T-cell (primary cell): Measurements from ENCODE around the gene SLC38A4. TPM values are rescaled to one million over a fixed set of nuclear protein-coding genes. Genes with fewer than 3 reads are reported as not detected.

Experiments used
- ATAC-seq, 4 experiments: fragments of 200-7000 bp in 3 of 4; fragments of 150-1000 bp in 1 of 4; cut with Tn5 transposase; replicated peaks in 1 of 4; 1 replicate in 3 of 4; 2 replicates in 1 of 4; pipeline ENCODE4 v1.10.0; 2021; ENCODE audit warnings: moderate library complexity in 3 of 4, mild to moderate bottlenecking in 2 of 4, moderate number of reproducible peaks in 1 of 4
- CTCF ChIA-PET, 2 donors: fragments of 300-600 bp; sonication (Branson Sonifier 250); formaldehyde crosslinking; loops; one replicate each; lab custom pipeline; 2022; ENCODE audit warnings: antibody characterized with exemption in 2 of 2; lab: Charles Lee
- POLR2A ChIA-PET, 2 donors: fragments of 300-600 bp; sonication (Branson Sonifier 250); formaldehyde crosslinking; loops; one replicate each; lab custom pipeline; 2022; ENCODE audit warnings: antibody characterized with exemption in 2 of 2; lab: Charles Lee
- DNase-seq, 35 experiments: peaks; one replicate each; pipeline versions ENCODE4 v3.0.0 to v3.0.0-alpha.2; 2013 to 2023
- H3K27ac ChIP-seq: one replicate; pipeline ENCODE4 v1.5.1; 2013; ENCODE audit warnings: low read length
- H3K27me3 ChIP-seq, 2 experiments: replicated peaks in 1 of 2; 1 replicate in 1 of 2; 2 replicates in 1 of 2; pipeline versions ENCODE4 v1.6.1 to v1.7.0; 2013; ENCODE audit warnings: low read length in 1 of 2, mixed read lengths in 1 of 2; ENCODE audit not compliant: control insufficient read depth in 2 of 2, insufficient read depth in 2 of 2; ENCODE audit errors: extremely low read depth in 1 of 2
- H3K36me3 ChIP-seq, 2 donors: 1 replicate in 1 of 2; 2 replicates in 1 of 2; pipeline versions ENCODE4 v1.6.1 to v1.7.0; 2013; ENCODE audit warnings: low read length in 1 of 2; ENCODE audit not compliant: control insufficient read depth in 2 of 2, insufficient read depth in 1 of 2; ENCODE audit errors: extremely low read depth in 1 of 2
- H3K4me1 ChIP-seq, 2 experiments: 1 replicate in 1 of 2; 2 replicates in 1 of 2; pipeline versions ENCODE4 v1.6.1 to v1.7.0; 2013; ENCODE audit warnings: low read length in 2 of 2, mixed read lengths in 1 of 2; ENCODE audit not compliant: insufficient read depth in 2 of 2, control insufficient read depth in 1 of 2; ENCODE audit errors: extremely low read depth in 1 of 2
- H3K4me3 ChIP-seq, 2 donors: 1 replicate in 1 of 2; 2 replicates in 1 of 2; pipeline versions ENCODE4 v1.5.1 to v1.7.0; 2013; ENCODE audit warnings: mild to moderate bottlenecking in 2 of 2, low read length in 1 of 2, moderate library complexity in 1 of 2; ENCODE audit not compliant: control insufficient read depth in 1 of 2; ENCODE audit errors: extremely low read depth in 1 of 2
- H3K9me3 ChIP-seq: 2 replicates; pipeline ENCODE4 v1.7.0; 2013
- H3K27ac Mint-ChIP-seq, 2 donors: one replicate each; pipeline ENCODE4 v1.8.0; 2020 to 2021; ENCODE audit warnings: mild to moderate bottlenecking in 2 of 2, mixed read lengths in 2 of 2
- H3K27me3 Mint-ChIP-seq, 2 donors: one replicate each; pipeline ENCODE4 v1.8.0; 2021 to 2022; ENCODE audit warnings: mixed read lengths in 2 of 2
- H3K36me3 Mint-ChIP-seq: one replicate; pipeline ENCODE4 v1.8.0; 2021; ENCODE audit warnings: mixed read lengths
- H3K4me1 Mint-ChIP-seq, 3 donors: one replicate each; pipeline ENCODE4 v1.8.0; 2020 to 2022; ENCODE audit warnings: mixed read lengths in 3 of 3, mild to moderate bottlenecking in 1 of 3
- H3K4me3 Mint-ChIP-seq, 3 donors: one replicate each; pipeline ENCODE4 v1.8.0; 2020 to 2022; ENCODE audit warnings: mild to moderate bottlenecking in 3 of 3, mixed read lengths in 3 of 3, moderate library complexity in 3 of 3
- H3K9me3 Mint-ChIP-seq, 3 donors: one replicate each; pipeline ENCODE4 v1.8.0; 2020 to 2022; ENCODE audit warnings: mixed read lengths in 3 of 3
- WGBS: methylation state at CpG from one replicate; pipeline ENCODE4 v1.1.5; 2013; ENCODE audit warnings: missing lambda C conversion rate; ENCODE audit not compliant: insufficient coverage; 5-methylcytosine and 5-hydroxymethylcytosine counted together
- total RNA-seq, 35 experiments: library from RNA in 6 of 35; stranded (reverse) in 6 of 35; fragments of 120-200 nt in 1 of 35; gene quantifications; one replicate each; pipeline versions ENCODE4 v1.2.1 to v1.2.4 and lab custom pipeline; 2013 to 2026

The SLC38A4 gene
- total RNA-seq, 5 donors from 2014 or later (not counting 1 experiment from before 2014, with no cell fraction given), result 0.13 to 0.50 (median 0.19) TPM; not detected in 2

DNA sequence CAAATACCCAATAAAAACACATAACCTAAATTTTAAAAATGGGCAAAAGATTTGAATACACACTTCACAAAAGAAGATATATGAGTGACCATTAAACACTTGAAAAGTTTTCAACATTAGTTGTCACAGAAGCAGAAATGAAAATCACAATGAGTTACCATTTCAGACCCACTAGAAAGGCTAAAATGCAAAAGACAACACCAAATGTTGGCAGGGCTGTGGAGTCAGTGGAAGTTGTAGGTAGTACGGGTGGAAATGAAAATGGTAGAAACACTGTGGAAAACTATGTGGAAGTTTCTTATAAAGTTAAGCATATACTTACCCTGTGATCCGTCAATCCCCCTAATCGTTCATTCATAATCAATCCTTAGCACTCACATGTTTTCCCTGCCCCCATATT lies 61.8 kb downstream of the SLC38A4 start:
- Histone ChIP-seq H3K36me3 (no peaks in the 10 kb centered on the region), H3K4me3 (no peak overlapping the region), H3K27ac (no peak overlapping the region), H3K4me1 (no peaks in the 10 kb centered on the region), H3K9me3 (no peaks in the 10 kb centered on the region), H3K27me3 (no peaks in the 10 kb centered on the region)
- no peak for DNase-seq
- H3K27me3 Mint-ChIP-seq, result peaks cover 0 to 5% of the 10 kb centered on the region in 2 donors
- ChIA-PET POLR2A (no interaction called here), CTCF (no interaction called here)
- ATAC-seq, result no peak
- H3K36me3 Mint-ChIP-seq, result no peaks in the 10 kb centered on the region
- H3K27ac Mint-ChIP-seq, result no peak overlapping the region
- H3K9me3 Mint-ChIP-seq, result peaks cover 0 to 3% (median 2%) of the 10 kb centered on the region in 3 donors
- no peaks in the 10 kb centered on the region for H3K4me1 Mint-ChIP-seq
- WGBS, result no CpG with 5 or more reads among the region's 3 CpGs
- no peak overlapping the region for H3K4me3 Mint-ChIP-seq

DNA sequence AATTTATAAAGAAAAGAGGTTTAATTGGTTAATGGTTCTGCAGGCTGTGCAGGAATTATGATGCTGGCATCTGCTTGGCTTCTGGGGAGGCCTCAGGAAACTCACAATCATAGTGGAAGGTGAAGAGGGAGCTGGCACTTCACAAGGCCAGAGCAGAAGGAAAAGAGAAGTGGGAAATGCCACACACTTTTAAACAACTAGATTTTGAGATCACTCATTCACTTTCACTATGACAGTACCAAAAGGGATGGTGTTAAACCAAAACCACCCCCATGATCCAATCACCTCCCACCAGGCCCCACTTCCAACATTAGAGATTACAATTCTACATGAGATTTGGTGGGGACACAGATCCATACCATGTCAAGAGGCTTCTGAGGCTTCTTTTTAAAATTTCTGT lies 62.6 kb downstream of the SLC38A4 start:
- DNase-seq (no peak), ATAC-seq (no peak)
- H3K36me3 Mint-ChIP-seq, result no peaks in the 10 kb centered on the region
- Histone ChIP-seq H3K27ac (no peak overlapping the region), H3K36me3 (no peaks in the 10 kb centered on the region), H3K9me3 (no peaks in the 10 kb centered on the region), H3K4me3 (no peak overlapping the region), H3K4me1 (no peaks in the 10 kb centered on the region), H3K27me3 (no peaks in the 10 kb centered on the region)
- no peaks in the 10 kb centered on the region for H3K4me1 Mint-ChIP-seq
- ChIA-PET CTCF (no interaction called here), POLR2A (no interaction called here)
- H3K27me3 Mint-ChIP-seq, result peaks cover 0 to 4% of the 10 kb centered on the region in 2 donors
- no peak overlapping the region for H3K4me3 Mint-ChIP-seq
- no peak overlapping the region for H3K27ac Mint-ChIP-seq
- H3K9me3 Mint-ChIP-seq, result peaks cover 0 to 5% (median 2%) of the 10 kb centered on the region in 3 donors

DNA sequence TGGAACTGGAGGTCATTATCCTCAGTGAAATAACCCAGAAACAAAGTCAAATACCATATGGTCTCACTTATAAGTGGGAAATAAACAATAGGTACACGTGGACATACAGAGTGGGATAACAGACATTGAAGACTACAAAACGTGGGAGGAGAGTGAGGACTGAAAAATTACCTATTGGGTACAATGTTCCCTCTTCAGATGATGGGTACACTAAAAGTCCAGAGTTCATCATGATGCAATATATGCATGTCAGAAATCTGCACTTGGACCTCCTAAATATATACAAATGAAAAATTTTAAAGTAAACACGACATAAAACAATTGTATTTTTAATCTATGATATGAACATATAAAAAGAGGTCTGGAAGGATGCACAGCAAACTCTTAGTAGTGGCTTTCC lies 71.2 kb downstream of the SLC38A4 start:
- Histone ChIP-seq H3K36me3 (no peaks in the 10 kb centered on the region), H3K4me3 (no peak overlapping the region), H3K27ac (no peak overlapping the region), H3K4me1 (no peaks in the 10 kb centered on the region), H3K9me3 (no peaks in the 10 kb centered on the region), H3K27me3 (no peaks in the 10 kb centered on the region)
- ChIA-PET CTCF (no interaction called here), POLR2A (no interaction called here)
- DNase-seq (no peak), ATAC-seq (no peak)
- Mint-ChIP-seq H3K4me1 (peaks cover 0 to 16% (median 10%) of the 10 kb centered on the region in 3 donors), H3K36me3 (no peaks in the 10 kb centered on the region), H3K27me3 (no peaks in the 10 kb centered on the region), H3K9me3 (peaks cover 0 to 11% (median 0%) of the 10 kb centered on the region in 3 donors), H3K4me3 (no peak overlapping the region), H3K27ac (no peak overlapping the region)
- WGBS, result no CpG with 5 or more reads among the region's 3 CpGs

DNA sequence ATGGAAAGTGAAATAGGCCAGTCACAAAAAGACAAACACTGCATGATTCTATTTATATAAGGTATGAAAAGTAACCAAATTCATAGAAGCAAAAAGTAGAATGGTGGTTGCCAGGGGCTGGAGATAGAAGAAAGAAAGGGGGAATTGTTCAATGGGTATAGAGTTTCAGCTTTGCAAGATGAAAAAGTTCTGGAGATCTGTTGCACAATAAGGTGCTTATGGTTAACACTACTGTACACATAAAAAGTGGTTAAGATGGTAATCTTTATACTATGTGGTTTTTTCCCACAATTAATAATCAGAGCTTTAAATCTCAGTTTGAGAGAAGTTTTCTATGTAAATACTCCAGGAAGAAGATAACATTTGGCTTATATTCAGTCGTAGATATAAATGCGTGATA lies 73.4 kb downstream of the SLC38A4 start:
- Mint-ChIP-seq H3K4me3 (no peak overlapping the region), H3K27ac (no peak overlapping the region), H3K4me1 (peaks cover 0 to 16% (median 10%) of the 10 kb centered on the region in 3 donors), H3K9me3 (peaks cover 4 to 16% (median 15%) of the 10 kb centered on the region in 3 donors), H3K27me3 (peaks cover 0 to 2% of the 10 kb centered on the region in 2 donors), H3K36me3 (no peaks in the 10 kb centered on the region)
- no peaks in the 10 kb centered on the region for H3K4me1 ChIP-seq
- ATAC-seq (no peak), DNase-seq (no peak)
- no peaks in the 10 kb centered on the region for H3K36me3 ChIP-seq
- H3K4me3 ChIP-seq, result no peak overlapping the region
- H3K27ac ChIP-seq, result no peak overlapping the region
- ChIA-PET CTCF (no interaction called here), POLR2A (no interaction called here)
- no peaks in the 10 kb centered on the region for H3K27me3 ChIP-seq
- WGBS, result 46% methylated on average over 2 of the region's 2 CpGs
- H3K9me3 ChIP-seq, result no peaks in the 10 kb centered on the region

DNA sequence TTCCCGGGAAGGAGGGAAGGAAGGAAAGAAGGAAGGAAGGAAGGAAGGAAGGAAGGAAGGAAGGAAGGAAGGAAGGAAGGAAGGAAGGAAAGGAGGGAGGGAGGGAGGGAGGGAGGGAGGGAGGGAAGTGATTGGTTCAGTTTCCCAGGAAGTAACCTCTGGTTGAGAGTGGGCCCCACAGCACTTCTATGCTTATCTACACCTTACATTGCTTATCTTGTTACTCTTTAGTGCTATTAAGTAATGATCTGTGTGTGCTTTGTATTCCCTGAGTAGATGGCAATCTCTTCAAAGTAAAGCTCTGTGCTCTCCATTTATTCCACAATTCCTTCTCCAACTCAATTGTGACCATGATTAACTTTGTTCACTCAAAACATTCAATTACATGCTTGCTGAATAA lies 74.6 kb downstream of the SLC38A4 start:
- H3K4me1 Mint-ChIP-seq, result peaks cover 0 to 16% (median 10%) of the 10 kb centered on the region in 3 donors
- no peaks in the 10 kb centered on the region for H3K36me3 Mint-ChIP-seq
- Histone ChIP-seq H3K4me1 (no peaks in the 10 kb centered on the region), H3K4me3 (no peak overlapping the region), H3K36me3 (no peaks in the 10 kb centered on the region), H3K27me3 (no peaks in the 10 kb centered on the region), H3K9me3 (no peaks in the 10 kb centered on the region), H3K27ac (no peak overlapping the region)
- no peak for DNase-seq
- WGBS, result no CpG with 5 or more reads among the region's 1 CpG
- ChIA-PET CTCF (no interaction called here), POLR2A (no interaction called here)
- no peak overlapping the region for H3K4me3 Mint-ChIP-seq
- H3K27me3 Mint-ChIP-seq, result peaks cover 0 to 2% of the 10 kb centered on the region in 2 donors
- ATAC-seq, result no peak
- H3K27ac Mint-ChIP-seq, result no peak overlapping the region
- H3K9me3 Mint-ChIP-seq, result peaks cover 4 to 16% (median 15%) of the 10 kb centered on the region in 3 donors

DNA sequence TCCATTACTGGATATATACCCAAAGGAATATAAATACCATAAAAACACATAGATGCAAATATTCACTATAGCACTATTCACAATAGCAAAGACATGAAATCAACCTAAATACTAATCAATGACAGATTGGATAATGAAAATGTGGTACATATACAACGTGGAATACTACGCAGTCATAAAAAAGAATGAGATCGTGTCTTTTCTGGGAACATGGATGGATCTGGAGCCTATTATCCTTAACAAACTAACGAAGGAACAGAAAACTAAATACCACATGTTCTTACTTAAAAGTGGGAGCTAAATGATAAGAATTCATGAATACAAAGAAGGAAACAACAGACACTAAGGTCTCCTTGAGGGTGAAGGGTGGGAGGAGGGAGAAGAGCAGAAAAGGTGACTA lies 76.5 kb downstream of the SLC38A4 start:
- H3K4me3 ChIP-seq, result no peak overlapping the region
- no peak overlapping the region for H3K27ac ChIP-seq
- POLR2A ChIA-PET, result no interaction called here
- H3K4me1 Mint-ChIP-seq, result peaks cover 0 to 16% (median 10%) of the 10 kb centered on the region in 3 donors
- H3K4me1 ChIP-seq, result no peaks in the 10 kb centered on the region
- peaks cover 10 to 16% (median 16%) of the 10 kb centered on the region in 3 donors for H3K9me3 Mint-ChIP-seq
- no peaks in the 10 kb centered on the region for H3K9me3 ChIP-seq
- H3K27me3 Mint-ChIP-seq, result peaks cover 2 to 6% of the 10 kb centered on the region in 2 donors
- CTCF ChIA-PET, result no interaction called here
- WGBS, result no CpG with 5 or more reads among the region's 4 CpGs
- DNase-seq (no peak), ATAC-seq (no peak)
- no peaks in the 10 kb centered on the region for H3K36me3 ChIP-seq
- no peaks in the 10 kb centered on the region for H3K36me3 Mint-ChIP-seq
- no peaks in the 10 kb centered on the region for H3K27me3 ChIP-seq
- H3K4me3 Mint-ChIP-seq, result no peak overlapping the region
- H3K27ac Mint-ChIP-seq, result no peak overlapping the region

DNA sequence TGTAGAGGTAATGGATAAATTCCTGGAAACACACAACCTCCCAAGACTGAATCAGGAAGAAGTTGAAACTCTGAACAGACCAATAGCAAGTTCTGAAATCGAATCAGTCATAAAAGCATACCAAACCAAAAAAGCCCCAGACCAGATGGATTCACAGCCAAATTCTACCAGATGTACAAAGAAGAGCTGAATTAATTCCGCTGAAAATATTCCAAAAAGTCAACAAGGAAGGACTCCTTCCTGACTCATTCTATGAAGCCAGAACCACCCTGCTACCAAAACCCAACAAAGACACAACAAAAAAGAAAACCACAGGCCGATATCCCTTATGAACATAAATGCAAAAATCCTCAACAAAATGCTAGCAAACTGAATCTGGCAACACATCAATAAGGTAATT lies 81.5 kb downstream of the SLC38A4 start:
- ATAC-seq (no peak), DNase-seq (no peak)
- H3K27ac ChIP-seq, result no peak overlapping the region
- no peak overlapping the region for H3K4me3 ChIP-seq
- H3K27me3 ChIP-seq, result no peaks in the 10 kb centered on the region
- Mint-ChIP-seq H3K4me1 (no peaks in the 10 kb centered on the region), H3K9me3 (peaks cover 24 to 33% (median 33%) of the 10 kb centered on the region in 3 donors), H3K4me3 (no peak overlapping the region), H3K36me3 (no peaks in the 10 kb centered on the region), H3K27ac (no peak overlapping the region), H3K27me3 (peaks cover 2 to 11% of the 10 kb centered on the region in 2 donors)
- H3K4me1 ChIP-seq, result no peaks in the 10 kb centered on the region
- POLR2A ChIA-PET, result no interaction called here
- no peaks in the 10 kb centered on the region for H3K9me3 ChIP-seq
- CTCF ChIA-PET, result no interaction called here
- no peaks in the 10 kb centered on the region for H3K36me3 ChIP-seq
- 89% methylated on average over 1 of the region's 3 CpGs for WGBS
